GM13977 (cell line): ENCODE results near the gene VANGL2.

Experiments
- DNase-seq: peaks from one replicate; pipeline ENCODE4 v3.0.0; 2012; ENCODE audit warnings: low spot score
- in situ Hi-C: fragments of 300-500 bp; cut with MboI; formaldehyde crosslinking; loops from one replicate; pipeline ENCODE4 v1.12.0; 2022; ENCODE audit warnings: low sequenced_read_pairs, low pct_unique_long_range_greater_than_20kb, mixed read lengths, inconsistent platforms; ENCODE audit not compliant: unreplicated experiment
- TF ChIP-seq, protein P1 (sequence below): IDR thresholded peaks from 2 replicates; pipeline ENCODE4 v1.5.1; 2012; ENCODE audit warnings: mild to moderate bottlenecking, control low read depth; ENCODE audit not compliant: insufficient read depth; ENCODE audit errors: extremely low read depth, missing control alignments

Gene VANGL2

DNA sequence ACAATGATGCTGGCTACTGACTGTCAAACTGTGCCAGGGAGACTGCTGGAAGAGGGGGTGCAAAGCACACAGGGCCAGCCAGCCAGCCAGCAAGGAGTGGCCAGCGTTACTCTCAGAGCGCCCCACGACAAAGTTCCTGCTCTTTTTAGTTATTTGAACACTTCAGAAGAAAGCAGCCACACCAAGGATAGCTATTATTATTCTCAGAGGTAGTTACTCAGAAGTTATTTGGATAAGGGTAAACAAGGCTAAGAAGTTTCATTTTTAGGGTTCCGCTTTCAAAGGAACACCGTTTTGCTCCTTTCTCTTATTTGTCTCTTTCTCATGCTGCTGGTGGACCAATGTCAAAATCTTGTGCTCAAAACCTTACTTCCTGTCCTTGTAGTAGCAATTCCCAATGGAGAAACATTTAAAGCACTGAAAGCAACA is 59.9 kb downstream of the VANGL2 start:
- in situ Hi-C loops, result no loop called here
- TF ChIP-seq, protein P1, sequence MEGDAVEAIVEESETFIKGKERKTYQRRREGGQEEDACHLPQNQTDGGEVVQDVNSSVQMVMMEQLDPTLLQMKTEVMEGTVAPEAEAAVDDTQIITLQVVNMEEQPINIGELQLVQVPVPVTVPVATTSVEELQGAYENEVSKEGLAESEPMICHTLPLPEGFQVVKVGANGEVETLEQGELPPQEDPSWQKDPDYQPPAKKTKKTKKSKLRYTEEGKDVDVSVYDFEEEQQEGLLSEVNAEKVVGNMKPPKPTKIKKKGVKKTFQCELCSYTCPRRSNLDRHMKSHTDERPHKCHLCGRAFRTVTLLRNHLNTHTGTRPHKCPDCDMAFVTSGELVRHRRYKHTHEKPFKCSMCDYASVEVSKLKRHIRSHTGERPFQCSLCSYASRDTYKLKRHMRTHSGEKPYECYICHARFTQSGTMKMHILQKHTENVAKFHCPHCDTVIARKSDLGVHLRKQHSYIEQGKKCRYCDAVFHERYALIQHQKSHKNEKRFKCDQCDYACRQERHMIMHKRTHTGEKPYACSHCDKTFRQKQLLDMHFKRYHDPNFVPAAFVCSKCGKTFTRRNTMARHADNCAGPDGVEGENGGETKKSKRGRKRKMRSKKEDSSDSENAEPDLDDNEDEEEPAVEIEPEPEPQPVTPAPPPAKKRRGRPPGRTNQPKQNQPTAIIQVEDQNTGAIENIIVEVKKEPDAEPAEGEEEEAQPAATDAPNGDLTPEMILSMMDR, result no peak
- DNase-seq, result no peak

DNA sequence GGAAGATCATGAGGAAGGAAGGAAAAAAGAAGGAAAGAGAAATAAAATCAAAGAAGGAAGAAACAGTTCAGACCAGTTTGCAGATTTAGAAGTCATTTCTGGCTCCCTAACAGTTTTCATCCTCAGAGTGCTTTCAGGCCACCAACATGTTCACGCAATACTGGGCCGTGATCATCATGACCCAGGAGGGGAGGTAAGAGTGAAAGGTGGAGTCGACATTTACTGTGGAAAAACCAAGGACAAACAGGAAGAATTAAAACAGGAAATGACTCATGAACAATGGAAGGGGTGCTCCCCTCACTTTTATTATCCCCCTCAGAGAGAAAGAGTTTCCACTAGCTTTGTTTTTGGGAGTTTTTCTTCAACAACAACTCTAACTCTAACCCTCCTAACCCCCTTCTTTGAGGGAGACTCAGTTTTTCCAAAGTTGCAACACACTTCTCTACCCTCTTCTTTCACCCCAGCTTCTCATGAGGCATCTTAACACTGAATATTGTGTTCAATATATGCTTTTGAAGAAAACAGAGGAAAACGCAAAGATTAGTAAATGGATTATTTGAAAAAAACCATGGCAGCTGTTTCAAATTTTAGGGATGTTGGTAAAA is 60.4 kb downstream of the VANGL2 start:
- in situ Hi-C loops, result no loop called here
- DNase-seq, result no peak
- TF ChIP-seq, protein P1, result no peak

DNA sequence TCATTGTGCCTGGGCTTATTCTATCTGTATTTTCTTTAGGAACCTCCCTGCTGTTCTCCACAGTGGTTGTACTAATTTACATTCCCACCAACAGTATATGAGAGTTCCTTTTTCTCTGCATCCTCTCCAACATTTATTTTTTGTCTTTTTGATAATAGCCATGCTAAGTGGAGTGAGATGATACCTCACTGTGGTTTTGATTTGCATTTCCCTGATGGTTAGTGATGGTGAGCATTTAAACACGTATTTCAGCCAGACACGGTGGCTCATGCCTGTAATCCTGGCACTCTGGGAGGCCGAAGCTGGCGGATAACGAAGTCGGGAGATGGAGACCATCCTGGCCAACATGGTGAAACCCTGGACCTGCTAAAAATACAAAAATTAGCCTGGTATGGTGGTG is 64.8 kb downstream of the VANGL2 start:
- in situ Hi-C loops, result no loop called here
- TF ChIP-seq, protein P1, result no peak
- no peak for DNase-seq

DNA sequence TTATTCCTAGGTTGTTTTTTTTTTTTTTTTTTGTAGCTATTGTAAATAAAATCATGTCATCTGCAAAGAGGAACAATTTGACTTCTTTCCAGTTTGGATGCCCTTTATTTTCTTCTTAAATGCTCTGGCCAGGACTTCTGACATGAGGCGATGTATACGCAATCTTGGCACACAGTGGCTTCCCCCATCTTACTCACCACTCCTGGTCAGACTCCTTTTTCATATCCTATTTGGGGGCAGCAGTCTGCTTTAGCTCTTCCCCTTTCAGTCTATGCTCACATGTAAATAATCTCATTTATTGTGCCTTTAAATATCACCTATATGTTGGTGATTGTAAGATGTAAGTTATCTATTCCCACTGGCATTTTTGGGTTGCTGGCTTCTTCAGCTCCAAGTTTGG is 66.6 kb downstream of the VANGL2 start:
- TF ChIP-seq, protein P1, result no peak
- DNase-seq, result no peak
- in situ Hi-C loops, result no loop called here

DNA sequence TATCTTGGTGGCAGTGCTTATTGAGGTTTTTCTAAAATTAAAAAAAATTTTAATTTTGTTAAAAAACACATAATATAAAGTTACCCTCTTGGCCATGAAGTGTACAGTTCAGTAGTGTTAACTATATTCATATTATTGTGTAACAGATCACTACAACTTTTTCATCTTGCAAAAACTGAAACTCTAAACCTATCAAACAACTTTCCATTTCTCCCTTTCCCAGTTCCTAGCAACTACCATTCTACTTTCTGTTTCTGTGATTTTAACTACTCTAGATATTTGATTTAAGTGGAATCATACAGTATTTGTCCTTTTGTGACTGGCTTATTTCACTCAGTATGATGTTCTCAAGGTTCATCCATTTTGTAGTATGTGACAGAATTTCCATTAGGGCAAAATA is 67.2 kb downstream of the VANGL2 start:
- in situ Hi-C loops, result no loop called here
- no peak for DNase-seq
- TF ChIP-seq, protein P1, result no peak

DNA sequence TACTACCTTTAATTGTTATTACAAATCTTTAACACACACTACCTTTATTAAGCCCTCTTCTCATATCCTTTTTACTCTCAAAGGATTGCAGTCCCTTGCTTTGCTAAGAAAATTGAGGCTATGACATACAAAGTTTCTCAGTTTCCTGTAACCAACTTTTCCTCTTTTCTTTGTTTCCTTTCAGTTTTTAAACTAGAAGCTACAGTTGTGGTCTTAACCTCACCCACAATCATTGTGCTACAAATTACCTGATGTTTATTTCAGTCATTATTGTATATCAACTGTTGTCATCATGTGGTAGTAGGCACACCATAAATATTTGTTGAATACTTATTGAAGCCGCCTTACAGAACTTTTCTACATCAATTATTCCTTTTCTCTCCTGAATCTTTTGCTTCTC is 70.9 kb downstream of the VANGL2 start:
- TF ChIP-seq, protein P1, result no peak
- in situ Hi-C loops, result no loop called here
- DNase-seq, result no peak
